Activated CD8-positive, alpha-beta memory T cell treated with anti-CD3 and anti-CD28 coated beads for 36 hours (primary cell): ENCODE measurements around the gene MAML3. TPM values are rescaled to one million over a fixed set of nuclear protein-coding genes. Genes with fewer than 3 reads are reported as not detected.

ENCODE experiments used
- CTCF ChIA-PET: fragments of 350-600 bp; sonication (Branson Sonifier 250); formaldehyde crosslinking; loops from one replicate; lab custom pipeline; 2021; ENCODE audit warnings: antibody characterized with exemption; lab: Charles Lee
- POLR2A ChIA-PET: fragments of 350-600 bp; sonication (Branson Sonifier 250); formaldehyde crosslinking; loops from one replicate; lab custom pipeline; 2021; ENCODE audit warnings: antibody characterized with exemption; lab: Charles Lee
- total RNA-seq, 2 experiments: library from RNA; stranded (reverse); gene quantifications; one replicate each; pipeline ENCODE4 v1.2.3, GENCODE V29; 2021

The MAML3 gene
- total RNA-seq, 2 experiments from 2014 or later = 0.65 to 0.73 TPM

DNA sequence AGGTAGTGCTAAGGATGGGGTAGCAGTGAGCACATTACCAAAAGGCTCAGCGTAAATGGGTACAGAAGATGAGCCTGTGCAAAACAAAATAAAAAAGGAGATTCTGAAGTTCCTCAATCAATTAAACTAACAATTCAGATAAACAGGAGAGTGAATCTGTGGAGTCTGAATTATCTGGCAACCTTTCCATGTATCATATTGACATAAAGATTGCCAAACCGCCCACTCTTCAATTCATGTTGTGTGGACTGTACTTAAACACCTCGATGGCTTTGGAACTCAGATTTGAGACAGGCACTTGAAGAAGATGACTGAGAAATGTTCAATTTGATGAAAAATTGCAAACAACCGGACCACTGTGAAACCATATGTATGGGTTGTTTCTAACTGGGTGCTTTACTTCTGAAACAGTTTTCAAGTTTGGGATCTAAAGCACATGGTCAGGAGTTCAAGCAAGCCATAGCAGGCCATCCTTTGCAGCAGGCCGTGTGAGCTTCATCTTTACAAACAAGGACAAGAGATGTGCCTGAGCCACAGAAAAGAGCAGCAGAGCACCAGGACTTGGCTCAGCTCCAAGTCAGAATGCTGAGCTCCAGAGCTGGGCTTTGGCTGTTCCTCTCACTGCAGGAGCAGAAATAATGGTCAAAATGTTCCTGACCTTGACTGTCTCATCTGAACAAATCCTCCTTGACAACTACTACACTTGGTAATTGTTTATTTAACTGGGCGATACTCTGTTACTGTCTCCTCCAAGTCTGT is 380.2 kb downstream of the MAML3 start:
- ChIA-PET POLR2A (no interaction called here), CTCF (no interaction called here)

GRCh38 chr4:139770361-139770760 is 383.6 kb downstream of the MAML3 start:
- CTCF ChIA-PET = interaction anchor here (0.7 kb wide), 1 partner anchor 9 kb away, joined by 4 read pairs; no protein-coding TSS in a partner anchor
- POLR2A ChIA-PET = no interaction called here

- ChIA-PET CTCF (no interaction called here), POLR2A (no interaction called here)
Measured at GRCh38 chr4:139769364-139769763, 384.6 kb downstream of the MAML3 start.

DNA sequence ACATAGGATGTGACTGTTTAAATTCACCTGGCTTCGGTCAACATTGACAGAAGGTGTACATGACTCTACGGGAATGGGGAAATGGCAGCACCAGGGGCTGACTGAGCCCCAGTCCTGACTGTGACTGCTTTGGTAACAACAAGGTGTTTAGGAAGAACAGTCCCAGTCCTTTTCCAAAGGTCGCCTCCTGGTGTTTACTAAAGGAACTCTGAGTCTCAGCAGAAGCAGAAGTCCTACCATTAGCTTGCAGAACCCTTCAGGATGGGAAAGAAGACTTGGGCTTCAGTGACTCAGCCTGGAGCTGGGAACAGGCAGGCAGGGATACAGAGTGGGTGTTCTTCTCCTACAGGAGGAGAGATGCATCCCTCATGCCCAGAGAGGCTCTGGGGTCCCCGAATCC is 385.1 kb downstream of the MAML3 start:
- ChIA-PET CTCF (no interaction called here), POLR2A (no interaction called here)

DNA sequence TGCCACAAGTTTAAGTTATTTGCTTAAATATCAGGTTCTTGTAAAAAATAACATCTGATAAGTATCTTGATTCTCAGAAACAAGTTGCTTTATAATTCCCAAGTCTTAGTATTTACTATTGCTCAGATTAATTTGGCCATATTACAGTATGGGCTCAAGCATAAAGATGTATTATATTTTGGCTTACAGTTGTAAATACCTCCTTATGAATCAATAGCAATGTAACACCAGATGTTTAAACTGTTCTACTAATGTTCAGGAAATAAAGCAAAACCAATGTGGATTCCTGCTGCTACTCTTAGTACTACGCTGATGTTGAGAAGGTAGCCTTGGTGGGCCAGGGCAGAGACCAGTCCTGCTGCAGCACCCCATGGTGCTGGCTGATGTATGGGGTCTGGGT is 385.6 kb downstream of the MAML3 start:
- ChIA-PET POLR2A (no interaction called here), CTCF (no interaction called here)

DNA sequence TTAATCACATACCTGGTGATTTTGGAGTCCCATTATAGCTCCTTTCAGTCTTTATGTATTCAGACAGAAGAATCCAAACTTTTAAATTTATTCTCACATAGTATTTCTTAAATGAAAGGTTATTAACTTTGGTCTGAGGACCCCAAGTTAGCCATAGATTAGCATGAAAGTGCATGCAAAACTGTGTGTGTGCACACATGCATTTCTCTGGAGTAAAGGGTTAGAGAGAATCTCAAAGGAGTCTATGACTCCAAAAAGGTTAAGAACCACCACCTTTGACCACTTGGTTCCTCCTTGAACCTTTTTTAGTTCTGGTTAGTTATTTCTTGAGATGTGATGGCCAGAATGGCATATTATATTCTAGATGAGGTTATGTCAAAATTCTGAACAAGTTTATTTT is 386.4 kb downstream of the MAML3 start:
- ChIA-PET POLR2A (no interaction called here), CTCF (no interaction called here)

DNA sequence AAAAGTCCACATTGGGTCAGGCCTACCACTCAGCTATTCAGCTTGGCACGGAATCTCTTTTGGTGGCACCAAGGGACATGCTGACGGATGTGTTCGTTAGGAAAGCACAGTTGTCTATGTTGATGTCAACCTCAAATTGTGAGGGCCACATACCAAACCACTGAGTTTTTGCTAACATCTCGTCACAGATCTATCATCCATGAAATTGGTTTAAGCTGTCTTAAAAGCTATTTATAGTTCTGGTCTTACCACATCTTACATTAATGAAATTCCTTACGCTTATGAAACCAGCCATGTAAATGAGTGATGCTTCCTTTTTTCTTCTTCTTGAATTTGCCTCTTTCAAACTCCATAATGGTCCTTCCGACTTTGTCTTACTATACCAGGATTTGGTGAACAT is 386.8 kb downstream of the MAML3 start:
- ChIA-PET CTCF (no interaction called here), POLR2A (no interaction called here)

- ChIA-PET POLR2A (no interaction called here), CTCF (no interaction called here)
Measured at GRCh38 chr4:139764686-139765310, 389.2 kb downstream of the MAML3 start.

DNA sequence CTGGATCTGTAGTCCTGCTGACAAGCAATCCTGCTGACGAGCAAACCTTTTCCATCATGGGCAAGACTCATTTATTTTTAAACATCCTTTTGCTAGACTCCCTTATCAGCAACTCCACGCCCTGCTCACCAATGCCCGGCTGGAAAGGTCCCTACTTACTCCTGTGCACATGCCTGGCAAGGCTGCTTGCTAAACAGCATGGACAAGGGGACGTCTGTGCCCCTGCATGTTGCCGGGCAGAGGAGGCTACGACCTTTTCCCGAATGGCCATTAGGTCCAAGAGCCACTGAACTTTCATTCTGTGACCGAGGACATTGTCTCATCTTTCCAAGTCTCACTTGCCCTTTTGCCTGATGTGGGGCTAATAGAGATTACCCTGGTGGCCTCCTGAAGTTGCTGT is 389.8 kb downstream of the MAML3 start:
- ChIA-PET POLR2A (no interaction called here), CTCF (no interaction called here)

- ChIA-PET CTCF (no interaction called here), POLR2A (no interaction called here)
Measured at GRCh38 chr4:139763672-139764071, 390.3 kb downstream of the MAML3 start.

DNA sequence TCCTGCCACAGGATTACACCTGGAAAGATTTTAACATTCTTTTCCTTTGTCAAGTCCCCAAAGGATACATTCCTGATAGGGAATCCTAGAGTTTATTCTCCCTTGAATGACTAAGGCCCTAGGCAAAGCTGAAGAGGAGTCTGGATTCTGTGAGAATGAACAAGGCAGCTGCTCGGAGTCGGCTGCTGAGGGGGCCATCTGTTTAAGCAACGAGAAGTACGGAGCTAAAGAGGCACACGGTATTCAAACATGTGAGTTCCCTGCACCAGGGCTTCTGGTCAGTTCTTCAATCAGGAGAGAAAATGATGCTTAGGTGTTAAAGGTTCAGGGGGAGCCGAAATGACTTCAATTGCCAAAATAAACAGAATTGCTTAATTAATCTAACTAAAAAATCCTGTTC is 390.8 kb downstream of the MAML3 start:
- ChIA-PET POLR2A (no interaction called here), CTCF (no interaction called here)

DNA sequence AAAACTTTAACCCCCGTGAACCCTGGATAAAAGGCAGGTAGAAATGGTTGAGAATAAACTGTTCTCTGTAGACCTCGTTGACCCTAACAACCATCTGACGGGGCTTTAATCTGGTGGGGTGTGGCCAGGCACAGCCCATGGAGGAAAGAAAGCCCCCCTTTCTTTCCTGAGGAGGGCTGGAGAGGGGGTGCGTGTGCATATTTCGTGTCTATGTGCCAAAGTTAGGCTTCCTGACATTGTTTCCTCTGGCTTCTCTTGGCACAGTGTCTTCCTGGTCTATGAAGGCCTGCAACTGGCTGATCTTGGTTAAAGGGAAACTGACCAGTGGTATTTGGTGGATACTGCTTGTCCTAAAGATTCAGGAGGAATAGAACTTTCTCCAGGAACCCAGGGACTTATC is 391.3 kb downstream of the MAML3 start:
- ChIA-PET CTCF (no interaction called here), POLR2A (no interaction called here)

DNA sequence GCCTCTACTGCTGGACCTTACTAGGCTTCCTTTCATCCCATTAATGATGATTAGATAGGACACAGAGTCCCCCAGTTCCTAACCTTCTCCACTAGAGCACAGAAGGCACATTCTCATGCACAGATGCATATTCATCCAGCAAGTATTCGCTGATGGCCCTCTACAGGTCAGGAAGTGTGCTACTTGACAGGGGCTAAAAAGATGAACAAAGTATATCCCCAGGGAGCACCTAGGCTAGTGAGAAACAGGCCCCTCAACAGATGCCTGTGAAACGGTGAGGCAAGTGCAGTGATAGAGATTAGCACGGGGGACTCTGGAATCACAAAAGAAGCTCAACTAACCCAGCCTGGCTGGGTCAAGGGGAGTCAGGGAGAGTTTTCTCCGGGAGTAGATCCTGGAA is 392.5 kb downstream of the MAML3 start:
- CTCF ChIA-PET = interaction anchor here (0.5 kb wide), 1 partner anchor 8 kb away, joined by 4 read pairs; no protein-coding TSS in a partner anchor

GRCh38 chr4:139760567-139760966 is 393.4 kb downstream of the MAML3 start:
- POLR2A ChIA-PET = no interaction called here

More for the DNA sequence above, 392.5 kb downstream of the MAML3 start:
- POLR2A ChIA-PET = no interaction called here

GRCh38 chr4:139759097-139759496 is 394.9 kb downstream of the MAML3 start:
- POLR2A ChIA-PET = no interaction called here
- CTCF ChIA-PET = interaction anchor here (0.8 kb wide), 1 partner anchor 46 kb away, joined by 5 read pairs; no protein-coding TSS in a partner anchor

More at GRCh38 chr4:139760567-139760966, 393.4 kb downstream of the MAML3 start:
- CTCF ChIA-PET = interaction anchor here (0.6 kb wide), 1 partner anchor 24 kb away, joined by 5 read pairs; no protein-coding TSS in a partner anchor

GRCh38 chr4:139756391-139757180 is 397.4 kb downstream of the MAML3 start:
- CTCF ChIA-PET = no interaction called here
- POLR2A ChIA-PET = no interaction called here

GRCh38 chr4:139754938-139755337 is 399.0 kb downstream of the MAML3 start:
- ChIA-PET CTCF (no interaction called here), POLR2A (no interaction called here)

DNA sequence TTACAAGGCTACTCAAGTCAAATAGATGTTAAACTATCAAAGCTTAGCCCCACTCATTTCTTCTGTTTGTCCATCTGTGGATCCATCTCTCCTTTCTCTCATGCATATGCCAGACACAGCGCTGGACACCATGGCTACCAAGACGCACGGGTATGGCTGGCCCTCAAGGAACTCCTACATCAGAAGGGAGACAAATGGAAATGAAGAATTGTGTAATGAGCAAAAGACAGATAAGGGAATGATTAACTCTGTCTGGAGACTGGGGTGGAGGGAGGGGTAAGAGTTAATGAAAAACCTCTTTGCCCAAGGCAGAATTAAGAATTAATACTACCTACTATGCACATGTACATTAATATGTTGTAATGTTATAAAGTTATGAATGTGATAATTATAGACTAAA is 400.3 kb downstream of the MAML3 start:
- CTCF ChIA-PET = interaction anchor here (1.1 kb wide), 1 partner anchor 14 kb away, joined by 3 read pairs; no protein-coding TSS in a partner anchor
- POLR2A ChIA-PET = no interaction called here

GRCh38 chr4:139749835-139750498 is 404.0 kb downstream of the MAML3 start:
- ChIA-PET CTCF (interaction anchor here (0.7 kb wide), 1 partner anchor 36 kb away, joined by 3 read pairs; no protein-coding TSS in a partner anchor), POLR2A (no interaction called here)
